Duodenal mucosa (tissue), 2 donors: Measurements from ENCODE around the gene CCND3.

ENCODE experiments used
- H3K27ac ChIP-seq: one replicate; pipeline ENCODE4 v1.7.0; 2013; ENCODE audit warnings: low read depth, low read length
- H3K27me3 ChIP-seq, 2 donors: one replicate each; pipeline ENCODE4 v1.7.0; 2013; ENCODE audit warnings: low read length in 2 of 2, control low read depth in 1 of 2; ENCODE audit not compliant: insufficient read depth in 2 of 2, control insufficient read depth in 1 of 2
- H3K36me3 ChIP-seq, 2 donors: one replicate each; pipeline ENCODE4 v1.7.0; 2013; ENCODE audit warnings: low read length in 2 of 2, control low read depth in 1 of 2; ENCODE audit not compliant: insufficient read depth in 2 of 2, control insufficient read depth in 1 of 2
- H3K4me1 ChIP-seq, 2 donors: one replicate each; pipeline ENCODE4 v1.7.0; 2013; ENCODE audit warnings: low read length in 2 of 2, control low read depth in 1 of 2; ENCODE audit not compliant: insufficient read depth in 2 of 2, control insufficient read depth in 1 of 2
- H3K4me3 ChIP-seq, 2 donors: one replicate each; pipeline ENCODE4 v1.7.0; 2013; ENCODE audit warnings: low read length in 2 of 2, low read depth in 1 of 2
- H3K9ac ChIP-seq, 2 donors: one replicate each; pipeline ENCODE4 v1.7.0; 2013; ENCODE audit warnings: low read length in 2 of 2, low read depth in 1 of 2
- H3K9me3 ChIP-seq, 2 donors: one replicate each; pipeline ENCODE4 v1.7.0; 2013; ENCODE audit warnings: low read length in 2 of 2, control low read depth in 1 of 2; ENCODE audit not compliant: control insufficient read depth in 1 of 2

Gene CCND3

GRCh38 chr6:41966961-41967311 is 25.3 kb upstream of the CCND3 start:
- H3K27ac ChIP-seq, result no peak overlapping the region
- H3K27me3 ChIP-seq, result no peaks in the 10 kb centered on the region
- H3K4me1 ChIP-seq, result peaks cover 6 to 11% of the 10 kb centered on the region in 2 donors
- no peaks in the 10 kb centered on the region for H3K36me3 ChIP-seq
- H3K9me3 ChIP-seq, result no peaks in the 10 kb centered on the region
- no peak overlapping the region for H3K9ac ChIP-seq
- H3K4me3 ChIP-seq, result no peak overlapping the region

GRCh38 chr6:41966214-41966920 is 24.8 kb upstream of the CCND3 start:
- no peaks in the 10 kb centered on the region for H3K27me3 ChIP-seq
- no peak overlapping the region for H3K9ac ChIP-seq
- no peak overlapping the region for H3K4me3 ChIP-seq
- H3K27ac ChIP-seq, result no peak overlapping the region
- peaks cover 6 to 11% of the 10 kb centered on the region in 2 donors for H3K4me1 ChIP-seq
- H3K9me3 ChIP-seq, result no peaks in the 10 kb centered on the region
- H3K36me3 ChIP-seq, result no peaks in the 10 kb centered on the region

- H3K9ac ChIP-seq, result no peak overlapping the region
- no peaks in the 10 kb centered on the region for H3K27me3 ChIP-seq
- peaks cover 6 to 11% of the 10 kb centered on the region in 2 donors for H3K4me1 ChIP-seq
- H3K9me3 ChIP-seq, result no peaks in the 10 kb centered on the region
- H3K4me3 ChIP-seq, result no peak overlapping the region
- no peaks in the 10 kb centered on the region for H3K36me3 ChIP-seq
- no peak overlapping the region for H3K27ac ChIP-seq
These were observed 24.0 kb upstream of the CCND3 start for GRCh38 chr6:41965429-41966213.

- Histone ChIP-seq H3K4me3 (no peak overlapping the region), H3K27me3 (no peaks in the 10 kb centered on the region), H3K36me3 (no peaks in the 10 kb centered on the region), H3K9ac (no peak overlapping the region), H3K4me1 (peaks cover 6 to 11% of the 10 kb centered on the region in 2 donors), H3K27ac (no peak overlapping the region), H3K9me3 (no peaks in the 10 kb centered on the region)
These were observed 22.7 kb upstream of the CCND3 start for GRCh38 chr6:41964201-41964887.

GRCh38 chr6:41963371-41963770 is 21.8 kb upstream of the CCND3 start:
- Histone ChIP-seq H3K27me3 (no peaks in the 10 kb centered on the region), H3K4me3 (no peak overlapping the region), H3K9me3 (no peaks in the 10 kb centered on the region), H3K27ac (no peak overlapping the region), H3K4me1 (peaks cover 6 to 11% of the 10 kb centered on the region in 2 donors), H3K36me3 (no peaks in the 10 kb centered on the region), H3K9ac (no peak overlapping the region)

- no peak overlapping the region for H3K27ac ChIP-seq
- no peaks in the 10 kb centered on the region for H3K36me3 ChIP-seq
- no peaks in the 10 kb centered on the region for H3K9me3 ChIP-seq
- H3K9ac ChIP-seq, result no peak overlapping the region
- H3K27me3 ChIP-seq, result no peaks in the 10 kb centered on the region
- no peaks in the 10 kb centered on the region for H3K4me1 ChIP-seq
- H3K4me3 ChIP-seq, result no peak overlapping the region
These were observed 18.4 kb upstream of the CCND3 start for GRCh38 chr6:41960028-41960427.

- H3K27me3 ChIP-seq, result no peaks in the 10 kb centered on the region
- H3K4me1 ChIP-seq, result no peaks in the 10 kb centered on the region
- no peak overlapping the region for H3K4me3 ChIP-seq
- H3K27ac ChIP-seq, result no peak overlapping the region
- H3K36me3 ChIP-seq, result no peaks in the 10 kb centered on the region
- H3K9me3 ChIP-seq, result no peaks in the 10 kb centered on the region
- no peak overlapping the region for H3K9ac ChIP-seq
These were observed 16.6 kb upstream of the CCND3 start for GRCh38 chr6:41958022-41958856.

- H3K27me3 ChIP-seq, result no peaks in the 10 kb centered on the region
- no peaks in the 10 kb centered on the region for H3K36me3 ChIP-seq
- no peak overlapping the region for H3K9ac ChIP-seq
- no peaks in the 10 kb centered on the region for H3K9me3 ChIP-seq
- H3K4me1 ChIP-seq, result no peaks in the 10 kb centered on the region
- no peak overlapping the region for H3K4me3 ChIP-seq
- no peak overlapping the region for H3K27ac ChIP-seq
These were observed 15.5 kb upstream of the CCND3 start for GRCh38 chr6:41957117-41957516.

- H3K36me3 ChIP-seq, result no peaks in the 10 kb centered on the region
- H3K9ac ChIP-seq, result no peak overlapping the region
- no peaks in the 10 kb centered on the region for H3K4me1 ChIP-seq
- H3K4me3 ChIP-seq, result no peak overlapping the region
- no peaks in the 10 kb centered on the region for H3K9me3 ChIP-seq
- H3K27ac ChIP-seq, result no peak overlapping the region
- no peaks in the 10 kb centered on the region for H3K27me3 ChIP-seq
These were observed 13.8 kb upstream of the CCND3 start for GRCh38 chr6:41955412-41955811.
